Dedifferentiated amniotic fluid mesenchymal stem cell (primary cell): ENCODE data around the gene TRIM32.
"Not testable (repeated sequence)": the region's sequence is repeated elsewhere in the genome, so short reads cannot be mapped to it uniquely, and the experiment has no call there.

Experiments
- DNase-seq: peaks from one replicate; pipeline ENCODE4 v3.0.0-alpha.2; 2016; ENCODE audit errors: extremely low spot score

The TRIM32 gene

GRCh38 chr9:116674210-116674980 is 12.7 kb upstream of the TRIM32 start:
- DNase-seq, result no peak

GRCh38 chr9:116683535-116683934 is 3.6 kb upstream of the TRIM32 start:
- DNase-seq, result no peak

- no peak for DNase-seq
These were observed 1.9 kb upstream of the TRIM32 start for GRCh38 chr9:116685166-116685565.

GRCh38 chr9:116686135-116686534 is 970 bp upstream of the TRIM32 start:
- DNase-seq, result no peak

- DNase-seq, result no peak
These were observed 422 bp upstream of the TRIM32 start for GRCh38 chr9:116686693-116687073.

GRCh38 chr9:116687754-116688135 is 640 bp downstream of the TRIM32 start:
- DNase-seq, result no peak

- DNase-seq, result no peak
These were observed 1.8 kb downstream of the TRIM32 start for GRCh38 chr9:116688806-116689485.

- DNase-seq, result no peak
These were observed 2.5 kb downstream of the TRIM32 start for GRCh38 chr9:116689486-116690032.

GRCh38 chr9:116690805-116691204 is 3.7 kb downstream of the TRIM32 start:
- not testable (repeated sequence) for DNase-seq

GRCh38 chr9:116691607-116692006 is 4.5 kb downstream of the TRIM32 start:
- DNase-seq, result no peak

- no peak for DNase-seq
These were observed 5.5 kb downstream of the TRIM32 start for GRCh38 chr9:116692616-116693015.

- no peak for DNase-seq
These were observed 6.2 kb downstream of the TRIM32 start for GRCh38 chr9:116693233-116693731.

GRCh38 chr9:116694785-116695291 is 7.7 kb downstream of the TRIM32 start:
- no peak for DNase-seq

- DNase-seq, result no peak
These were observed 8.3 kb downstream of the TRIM32 start for GRCh38 chr9:116695438-116695837.

GRCh38 chr9:116697362-116697761 is 10.3 kb downstream of the TRIM32 start:
- DNase-seq, result no peak

GRCh38 chr9:116697887-116698286 is 10.8 kb downstream of the TRIM32 start:
- DNase-seq, result no peak

GRCh38 chr9:116700279-116700678 is 13.2 kb downstream of the TRIM32 start:
- DNase-seq, result no peak

GRCh38 chr9:116700882-116701865 is 14.1 kb downstream of the TRIM32 start:
- no peak for DNase-seq

- DNase-seq, result no peak
These were observed 15.0 kb downstream of the TRIM32 start for GRCh38 chr9:116701940-116702642.

GRCh38 chr9:116703634-116704033 is 16.5 kb downstream of the TRIM32 start:
- no peak for DNase-seq

GRCh38 chr9:116704470-116704869 is 17.4 kb downstream of the TRIM32 start:
- no peak for DNase-seq
